LNCaP clone FGC (cell line): ENCODE data around the gene TBC1D17.

Source experiments
- DNase-seq: peaks from one replicate; pipeline ENCODE4 v3.0.0-alpha.2; 2011; ENCODE audit warnings: low read depth
- H3K4me3 ChIP-seq: 2 replicates; pipeline ENCODE4 v1.5.1; 2011; ENCODE audit warnings: mild to moderate bottlenecking, low read depth, low read length, control low read depth
- CTCF ChIP-seq: IDR thresholded peaks from 2 replicates; pipeline ENCODE4 v1.5.1; 2012; ENCODE audit warnings: mild to moderate bottlenecking; ENCODE audit not compliant: control insufficient read depth, insufficient read depth; ENCODE audit errors: extremely low read depth

Gene TBC1D17

GRCh38 chr19:49856574-49857021, 20.9 kb upstream of the TBC1D17 start:
- H3K4me3 ChIP-seq = no peak overlapping the region
- TF ChIP-seq CTCF = no peak
- DNase-seq = no peak

- DNase-seq = no peak
- no peak overlapping the region for H3K4me3 ChIP-seq
- TF ChIP-seq CTCF = no peak
These were observed 20.3 kb upstream of the TBC1D17 start for GRCh38 chr19:49857061-49857837.

GRCh38 chr19:49857838-49858087, 19.7 kb upstream of the TBC1D17 start:
- DNase-seq = no peak
- H3K4me3 ChIP-seq = no peak overlapping the region
- TF ChIP-seq CTCF = no peak

GRCh38 chr19:49858088-49858985, 19.2 kb upstream of the TBC1D17 start:
- no peak for DNase-seq
- no peak for TF ChIP-seq CTCF
- H3K4me3 ChIP-seq = no peak overlapping the region

DNA sequence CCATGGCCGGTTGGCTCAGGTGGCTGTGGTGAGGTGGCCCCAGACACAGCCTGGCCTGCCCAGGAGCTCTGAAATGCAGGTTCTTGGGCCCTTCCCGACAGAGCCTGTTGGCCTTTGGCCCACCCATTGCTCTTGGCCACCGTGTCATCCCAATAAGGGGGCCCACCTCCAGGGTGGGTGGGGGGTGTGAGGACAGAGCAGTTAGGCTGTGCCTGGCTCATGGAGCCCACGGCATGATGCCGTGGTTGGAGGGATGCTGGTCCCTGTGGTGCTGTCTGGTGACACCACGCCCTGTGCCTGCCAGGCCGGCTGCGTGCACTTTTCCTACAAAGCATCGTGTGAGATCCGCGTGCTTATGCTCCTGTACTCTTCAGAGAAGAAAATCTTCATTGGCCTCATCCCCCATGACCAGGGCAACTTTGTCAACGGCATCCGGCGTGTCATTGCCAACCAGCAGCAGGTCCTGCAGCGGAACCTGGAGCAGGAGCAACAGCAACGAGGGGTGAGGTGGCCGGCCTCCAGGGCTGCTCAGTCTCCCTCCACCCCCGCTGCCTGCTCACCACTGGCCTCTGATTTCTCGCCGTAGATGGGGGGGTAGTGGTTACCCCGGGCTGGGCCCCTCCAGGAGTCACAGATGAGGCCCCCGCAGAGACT, 17.7 kb upstream of the TBC1D17 start:
- DNase-seq = no peak
- no peak overlapping the region for H3K4me3 ChIP-seq
- TF ChIP-seq CTCF = no peak

DNA sequence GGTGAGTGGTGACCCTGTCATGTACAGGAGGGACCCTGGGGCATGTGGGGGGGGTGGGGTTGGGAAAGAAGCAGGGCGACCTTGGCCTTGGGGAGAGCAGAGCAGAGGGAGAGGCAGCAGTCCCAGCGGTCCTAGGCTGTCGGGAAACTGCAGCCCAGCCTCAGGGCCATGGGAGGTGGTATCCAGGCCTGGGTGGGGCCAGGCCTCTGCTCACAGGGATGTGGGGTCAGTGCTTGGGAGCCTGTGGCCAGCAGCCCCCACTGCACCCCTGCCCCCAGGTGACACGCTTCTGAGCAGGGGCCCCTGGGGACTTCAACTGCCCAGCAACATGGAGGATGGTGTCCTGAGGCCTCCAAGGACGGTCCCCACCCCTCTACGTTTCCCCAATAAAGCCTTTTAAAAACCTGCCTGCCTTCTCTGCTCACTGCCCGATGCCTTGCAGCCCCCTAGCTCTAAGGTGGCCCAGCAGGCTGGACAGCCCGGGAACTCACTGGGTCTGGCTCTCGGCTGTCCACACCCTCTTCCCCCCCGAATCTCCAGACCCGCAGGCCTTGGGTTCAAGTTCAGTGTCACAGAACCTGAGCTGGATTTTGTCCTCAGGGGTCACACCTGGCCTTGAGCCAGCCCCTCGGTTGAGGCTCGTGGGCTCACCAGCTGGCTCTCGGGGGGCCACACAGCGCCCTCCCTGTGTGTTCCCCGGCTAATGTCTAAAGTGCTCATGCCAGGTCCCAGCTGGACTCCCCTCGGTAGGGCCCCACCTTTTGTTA, 17.0 kb upstream of the TBC1D17 start:
- peak overlapping the region; percentile 42 for H3K4me3 ChIP-seq
- no peak for TF ChIP-seq CTCF

More for the DNA sequence above, 17.0 kb upstream of the TBC1D17 start:
- DNase-seq = no peak
